ENCODE measurements around the gene SDK1.

SDK1 gene

DNA sequence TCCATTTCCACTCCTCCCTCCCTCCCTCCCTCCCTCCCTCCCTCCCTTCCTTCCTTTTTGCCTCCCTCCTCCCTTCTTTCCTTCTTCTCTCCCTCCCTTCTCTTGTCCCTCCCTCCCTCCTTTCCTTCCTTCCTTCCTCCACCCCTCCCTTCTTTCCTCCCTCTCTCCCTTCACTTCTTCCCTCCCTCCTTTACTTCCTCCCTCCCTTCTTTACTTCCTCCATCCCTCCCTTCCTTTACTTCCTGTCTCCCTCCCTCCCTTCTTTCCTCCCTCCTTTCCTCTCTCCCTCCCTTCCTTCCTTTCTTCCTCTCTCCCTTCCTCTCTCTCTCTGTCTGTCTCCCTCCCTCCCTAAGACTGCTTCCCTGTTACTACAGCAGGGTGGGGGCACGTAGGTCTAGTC, 782.5 kb downstream of the SDK1 start:
- CTCF ChIA-PET: no interaction called here
- DNase-seq (ENCODE audit: low spot score): no peak
- H3K27ac ChIP-seq: no peak overlapping the region
- POLR2A ChIA-PET (ENCODE audit: low non-redundant PET): no interaction called here
- TF ChIP-seq, protein P1, sequence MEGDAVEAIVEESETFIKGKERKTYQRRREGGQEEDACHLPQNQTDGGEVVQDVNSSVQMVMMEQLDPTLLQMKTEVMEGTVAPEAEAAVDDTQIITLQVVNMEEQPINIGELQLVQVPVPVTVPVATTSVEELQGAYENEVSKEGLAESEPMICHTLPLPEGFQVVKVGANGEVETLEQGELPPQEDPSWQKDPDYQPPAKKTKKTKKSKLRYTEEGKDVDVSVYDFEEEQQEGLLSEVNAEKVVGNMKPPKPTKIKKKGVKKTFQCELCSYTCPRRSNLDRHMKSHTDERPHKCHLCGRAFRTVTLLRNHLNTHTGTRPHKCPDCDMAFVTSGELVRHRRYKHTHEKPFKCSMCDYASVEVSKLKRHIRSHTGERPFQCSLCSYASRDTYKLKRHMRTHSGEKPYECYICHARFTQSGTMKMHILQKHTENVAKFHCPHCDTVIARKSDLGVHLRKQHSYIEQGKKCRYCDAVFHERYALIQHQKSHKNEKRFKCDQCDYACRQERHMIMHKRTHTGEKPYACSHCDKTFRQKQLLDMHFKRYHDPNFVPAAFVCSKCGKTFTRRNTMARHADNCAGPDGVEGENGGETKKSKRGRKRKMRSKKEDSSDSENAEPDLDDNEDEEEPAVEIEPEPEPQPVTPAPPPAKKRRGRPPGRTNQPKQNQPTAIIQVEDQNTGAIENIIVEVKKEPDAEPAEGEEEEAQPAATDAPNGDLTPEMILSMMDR (conservative IDR thresholded peaks at IDR 0.05; ENCODE audit: low read depth): no peak

DNA sequence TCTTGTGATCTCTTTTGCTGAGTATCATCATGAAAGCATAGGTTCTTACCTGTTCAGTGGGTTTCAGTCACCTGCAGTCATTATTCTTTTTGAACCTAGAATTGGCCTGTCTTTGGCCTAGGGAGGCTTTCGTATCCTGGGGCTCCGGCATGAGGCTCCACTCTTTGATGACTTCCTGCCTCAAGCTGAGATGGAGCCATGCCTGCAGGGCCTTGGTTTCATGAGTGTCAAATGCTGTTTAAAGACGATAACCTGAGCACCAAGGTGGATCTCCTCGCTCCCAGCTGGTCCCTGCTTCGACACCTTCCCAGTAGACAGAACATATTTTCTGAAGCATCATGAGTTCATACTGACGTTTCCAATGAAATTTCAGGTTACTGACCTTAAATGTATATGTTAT, 783.2 kb downstream of the SDK1 start:
- no peak for DNase-seq (ENCODE audit: low spot score)
- TF ChIP-seq, protein P1 (conservative IDR thresholded peaks at IDR 0.05; ENCODE audit: low read depth): no peak
- H3K27ac ChIP-seq: no peak overlapping the region
- CTCF ChIA-PET: no interaction called here
- POLR2A ChIA-PET (ENCODE audit: low non-redundant PET): no interaction called here

DNA sequence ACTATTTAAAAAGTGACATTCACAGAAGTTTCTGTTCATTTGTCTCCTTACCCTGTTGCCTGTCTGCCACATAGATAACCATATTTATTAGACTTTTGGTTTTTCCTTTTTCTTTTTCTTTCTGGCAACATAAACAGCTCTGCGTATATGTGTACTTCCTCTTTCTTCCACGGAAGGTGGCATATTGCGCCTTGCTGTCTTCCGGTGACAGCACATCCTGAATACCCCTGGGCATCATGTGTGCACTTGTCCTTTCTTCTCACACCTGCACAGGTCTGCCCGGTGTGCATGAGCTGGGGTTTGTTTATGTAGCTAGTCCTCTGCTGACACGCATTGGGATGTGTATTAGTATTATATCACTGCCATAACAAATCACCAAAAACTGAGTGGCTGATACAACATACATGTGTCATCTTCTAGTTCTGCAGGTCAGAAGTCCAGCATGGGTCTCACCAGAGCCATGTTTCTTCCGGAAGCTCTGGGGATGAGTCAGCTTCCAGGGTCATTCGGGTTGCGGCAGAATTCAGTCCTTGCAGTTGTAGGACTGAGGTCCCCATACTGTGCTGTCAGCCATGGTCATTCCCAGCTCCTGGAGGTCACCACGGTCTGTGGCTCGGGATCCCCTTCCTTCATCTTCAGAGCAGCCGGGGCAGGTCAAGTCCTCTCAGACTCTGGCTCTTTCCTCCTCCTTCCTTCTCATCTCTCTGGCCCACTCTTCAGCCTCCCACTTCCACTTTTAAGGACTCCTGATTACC, 785.1 kb downstream of the SDK1 start:
- POLR2A ChIA-PET (ENCODE audit: low non-redundant PET): no interaction called here
- CTCF ChIA-PET: no interaction called here
- no peak for DNase-seq (ENCODE audit: low spot score)
- TF ChIP-seq, protein P1 (conservative IDR thresholded peaks at IDR 0.05; ENCODE audit: low read depth): no peak
- no peak overlapping the region for H3K27ac ChIP-seq

DNA sequence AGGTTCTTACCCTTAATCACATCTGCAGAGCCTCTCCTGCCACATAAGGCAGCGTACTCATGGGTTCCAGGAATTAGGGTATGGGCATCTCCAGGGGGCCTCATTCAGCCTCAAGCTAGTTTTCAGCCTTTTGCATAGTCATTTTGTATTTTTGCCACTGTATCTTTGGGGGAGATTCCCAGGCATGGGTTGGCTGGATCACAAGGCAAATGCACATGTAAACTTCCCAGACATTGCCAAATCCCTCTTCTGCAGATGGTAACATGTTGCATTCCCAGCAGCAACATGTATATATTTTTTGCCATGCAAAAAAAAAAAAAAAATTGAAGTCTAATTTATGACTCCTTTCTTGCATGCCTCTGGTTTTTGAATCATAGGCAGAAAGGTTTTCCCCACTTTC, 785.7 kb downstream of the SDK1 start:
- CTCF ChIA-PET: no interaction called here
- no peak overlapping the region for H3K27ac ChIP-seq
- POLR2A ChIA-PET (ENCODE audit: low non-redundant PET): no interaction called here
- no peak for DNase-seq (ENCODE audit: low spot score)
- TF ChIP-seq, protein P1 (conservative IDR thresholded peaks at IDR 0.05; ENCODE audit: low read depth): no peak

DNA sequence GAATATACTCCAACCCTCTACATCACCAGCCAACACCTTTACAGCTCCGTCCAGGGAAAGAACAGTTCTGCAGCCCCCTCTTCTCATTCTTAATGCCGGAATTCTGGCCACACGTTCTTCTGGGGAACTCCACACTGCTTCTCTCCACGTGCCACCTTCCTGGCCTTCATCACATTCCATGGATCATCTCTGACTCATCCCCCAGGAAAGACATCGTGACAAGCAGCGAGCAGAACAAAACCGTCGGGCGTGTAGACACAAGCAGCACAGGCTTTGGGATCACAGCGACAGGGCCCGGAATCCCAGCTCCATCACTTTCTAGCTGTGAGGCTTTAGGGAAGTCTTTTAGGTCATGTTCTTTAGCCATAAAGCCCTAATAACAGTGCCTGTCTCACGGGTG, 790.7 kb downstream of the SDK1 start:
- TF ChIP-seq, protein P1 (conservative IDR thresholded peaks at IDR 0.05; ENCODE audit: low read depth): no peak
- POLR2A ChIA-PET (ENCODE audit: low non-redundant PET): no interaction called here
- no peak overlapping the region for H3K27ac ChIP-seq
- CTCF ChIA-PET: no interaction called here
- no peak for DNase-seq (ENCODE audit: low spot score)

DNA sequence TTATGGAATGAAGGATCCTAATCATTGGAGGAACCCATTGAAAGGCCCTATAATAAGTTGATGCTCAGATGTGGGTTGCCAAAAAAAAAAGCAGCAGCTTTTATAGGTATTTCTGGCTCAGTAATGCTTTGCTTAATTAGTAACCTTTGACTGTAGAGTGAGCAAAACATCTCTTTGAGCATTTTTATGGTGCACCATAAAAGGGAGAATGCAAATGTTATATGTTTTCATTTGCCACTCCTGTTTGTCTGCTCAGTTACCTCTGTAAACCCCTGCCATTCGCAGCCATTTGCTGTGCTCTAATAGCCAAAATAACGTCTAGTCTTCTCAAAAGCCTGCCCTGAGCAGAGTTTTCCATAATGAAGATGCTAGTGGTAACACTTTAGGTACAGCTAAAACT, 792.0 kb downstream of the SDK1 start:
- CTCF ChIA-PET: no interaction called here
- POLR2A ChIA-PET (ENCODE audit: low non-redundant PET): no interaction called here
- TF ChIP-seq, protein P1 (conservative IDR thresholded peaks at IDR 0.05; ENCODE audit: low read depth): no peak
- no peak overlapping the region for H3K27ac ChIP-seq
- DNase-seq (ENCODE audit: low spot score): no peak
